Stimulated activated CD8-positive, alpha-beta memory T cell treated with anti-CD3 and anti-CD28 coated beads, Interleukin-2, amount 100 ng/mL, for 48 hours (primary cell): ENCODE results near the gene ASB5.
"Not testable (repeated sequence)": the region's sequence is repeated elsewhere in the genome, so short reads cannot be mapped to it uniquely, and the experiment has no call there.

Experiments used
- DNase-seq, 2 donors: peaks; one replicate each; pipeline ENCODE4 v3.0.0-alpha.2; 2020; ENCODE audit warnings: low read depth in 2 of 2

Gene ASB5

GRCh38 chr4:176268963-176269362 is at the start of gene ASB5:
ASB5 (minus strand) TSS chr4:176269222; CDS start chr4:176269108, 114 bp downstream.
- DNase-seq, result no peak

DNA sequence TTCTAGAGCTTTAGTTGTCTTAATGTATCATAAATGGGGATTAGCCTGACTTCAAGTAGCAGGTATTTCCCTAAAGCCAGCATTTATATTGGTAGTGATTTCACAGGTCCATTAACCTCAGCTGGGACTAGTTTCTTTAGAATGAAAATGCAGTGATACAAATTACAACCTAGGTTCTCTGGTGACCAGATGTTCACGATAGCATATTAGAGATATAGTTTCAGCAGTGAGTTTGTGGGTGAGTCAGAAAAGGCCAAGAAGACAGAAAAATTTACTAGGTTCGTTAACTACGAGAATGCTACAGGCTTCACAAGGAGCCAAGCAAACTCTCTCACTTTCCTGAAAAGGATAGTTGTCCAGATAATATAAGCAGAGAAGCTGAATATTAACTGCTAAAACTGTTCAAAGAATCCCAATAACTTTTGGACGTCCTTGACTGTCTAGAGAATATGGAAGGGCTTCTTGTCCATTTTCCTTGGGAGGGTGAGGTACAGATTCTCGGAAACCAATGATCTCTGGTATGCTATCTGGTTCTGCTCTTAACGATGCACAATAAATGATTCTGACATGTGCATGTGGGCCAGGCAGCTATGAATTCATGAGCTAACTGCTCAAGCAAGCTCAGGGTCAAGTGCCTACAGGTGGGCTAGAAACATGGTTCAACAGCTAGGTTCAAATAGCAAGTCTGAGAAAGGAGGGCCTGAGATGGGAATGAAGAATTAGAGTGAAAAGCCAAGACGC is 44.7 kb upstream of the ASB5 start:
- DNase-seq, result no peak

DNA sequence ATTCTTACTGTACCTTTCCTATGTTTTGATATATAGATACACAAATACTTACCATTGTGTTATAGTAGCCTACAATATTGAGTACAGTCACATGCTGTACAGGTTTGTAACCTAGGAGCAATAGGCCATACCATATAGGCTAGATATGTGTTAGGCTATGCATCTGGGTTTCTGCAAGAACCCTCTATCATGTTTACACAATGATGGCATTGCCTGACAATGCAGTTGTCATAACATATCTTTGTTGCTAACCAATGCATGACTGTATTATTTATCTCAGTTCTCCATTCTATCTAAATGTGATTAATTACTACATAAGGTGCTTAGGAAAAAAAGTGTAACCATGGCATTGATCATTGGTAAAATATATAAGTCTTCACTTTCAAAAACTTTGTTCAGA is 40.8 kb upstream of the ASB5 start:
- DNase-seq, result no peak

DNA sequence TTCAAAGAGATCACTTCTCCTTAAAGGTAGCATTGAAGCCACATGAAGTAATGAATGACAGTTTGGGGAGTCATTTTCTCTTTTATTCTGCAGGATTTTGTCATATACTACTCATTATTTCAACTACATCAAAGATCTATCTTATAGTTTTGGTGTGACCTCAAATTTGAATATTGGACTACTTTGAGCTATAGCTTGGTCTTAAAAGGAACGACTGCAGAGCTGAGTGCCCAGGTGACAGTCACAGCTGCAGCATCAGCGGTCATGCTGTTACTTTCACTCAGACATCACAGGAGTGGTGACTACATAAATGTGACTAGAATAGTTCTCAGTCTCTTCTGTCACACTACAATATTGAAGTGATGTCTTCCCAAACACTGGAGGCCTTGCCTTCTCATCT is 40.0 kb upstream of the ASB5 start:
- no peak for DNase-seq

DNA sequence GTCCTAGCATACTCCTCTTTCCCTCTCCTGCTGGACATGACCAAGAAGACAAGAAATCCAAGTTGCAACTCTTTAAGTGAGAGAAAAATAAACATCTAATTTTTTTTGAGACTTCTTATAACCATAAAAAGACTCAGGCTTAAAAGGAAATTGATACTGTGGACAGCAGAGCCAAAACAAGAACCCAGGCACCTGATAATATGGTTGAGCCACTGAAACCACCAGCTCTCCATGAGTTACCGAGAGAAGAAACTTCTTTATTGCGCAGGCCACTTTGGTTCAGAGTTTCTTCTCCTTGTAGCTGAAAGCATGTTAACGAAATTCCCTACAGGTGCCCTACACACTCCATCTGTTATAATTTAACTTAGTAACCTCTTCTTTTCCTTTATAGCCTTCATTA is 39.4 kb upstream of the ASB5 start:
- DNase-seq, result no peak

DNA sequence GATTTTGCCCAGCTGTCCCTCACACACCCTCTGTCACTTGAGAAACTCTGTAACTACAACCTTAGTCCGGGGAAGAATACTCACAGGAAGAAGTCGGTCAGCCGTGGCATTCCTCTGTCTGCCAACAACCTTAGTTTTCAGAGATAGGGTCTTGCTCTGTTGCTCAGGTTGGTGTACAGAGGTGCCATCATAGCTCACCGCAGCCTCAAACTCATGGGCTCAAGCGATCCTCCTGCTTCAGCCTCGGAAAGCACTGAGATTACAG is 38.6 kb upstream of the ASB5 start:
- DNase-seq, result no peak

DNA sequence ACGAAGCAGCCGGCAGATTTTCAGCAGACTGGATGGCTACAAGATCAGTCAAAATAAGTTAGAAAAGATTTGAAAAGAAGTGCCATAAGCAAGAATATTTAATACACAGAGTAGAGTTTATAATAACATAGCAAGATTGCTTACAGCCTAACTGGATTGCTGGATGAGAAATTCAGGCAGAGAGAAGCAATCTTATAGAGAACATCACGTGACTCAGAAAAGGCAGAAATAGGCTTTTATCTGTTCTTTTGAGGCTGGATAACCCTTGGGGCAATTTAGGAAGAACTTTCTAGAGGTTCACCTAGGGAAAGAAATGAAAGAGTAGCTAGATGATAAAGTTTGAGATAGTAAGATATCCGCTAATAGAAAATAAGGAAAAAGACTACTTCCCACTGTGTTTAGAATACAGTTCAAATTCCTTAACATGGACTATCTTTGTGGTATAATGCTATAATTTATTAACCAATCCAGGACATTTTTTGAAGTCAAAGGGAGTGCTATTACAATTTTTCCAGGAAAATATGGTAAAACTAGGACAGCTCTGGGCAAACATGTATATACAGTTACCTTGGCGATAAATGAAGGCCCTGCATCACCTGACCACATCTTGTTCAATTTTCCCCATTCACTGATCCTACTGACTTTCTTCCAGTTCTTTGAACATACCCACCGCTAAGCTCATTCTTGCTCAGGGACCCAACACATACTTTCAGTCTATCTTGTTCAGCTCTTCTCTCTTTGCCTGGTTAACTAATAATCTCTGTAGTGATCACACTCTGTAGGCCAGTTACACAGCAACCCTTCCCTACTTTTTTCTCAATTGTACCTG is 38.0 kb upstream of the ASB5 start:
- no peak for DNase-seq

- no peak for DNase-seq
Measured at GRCh38 chr4:176303938-176304337, 34.9 kb upstream of the ASB5 start.

DNA sequence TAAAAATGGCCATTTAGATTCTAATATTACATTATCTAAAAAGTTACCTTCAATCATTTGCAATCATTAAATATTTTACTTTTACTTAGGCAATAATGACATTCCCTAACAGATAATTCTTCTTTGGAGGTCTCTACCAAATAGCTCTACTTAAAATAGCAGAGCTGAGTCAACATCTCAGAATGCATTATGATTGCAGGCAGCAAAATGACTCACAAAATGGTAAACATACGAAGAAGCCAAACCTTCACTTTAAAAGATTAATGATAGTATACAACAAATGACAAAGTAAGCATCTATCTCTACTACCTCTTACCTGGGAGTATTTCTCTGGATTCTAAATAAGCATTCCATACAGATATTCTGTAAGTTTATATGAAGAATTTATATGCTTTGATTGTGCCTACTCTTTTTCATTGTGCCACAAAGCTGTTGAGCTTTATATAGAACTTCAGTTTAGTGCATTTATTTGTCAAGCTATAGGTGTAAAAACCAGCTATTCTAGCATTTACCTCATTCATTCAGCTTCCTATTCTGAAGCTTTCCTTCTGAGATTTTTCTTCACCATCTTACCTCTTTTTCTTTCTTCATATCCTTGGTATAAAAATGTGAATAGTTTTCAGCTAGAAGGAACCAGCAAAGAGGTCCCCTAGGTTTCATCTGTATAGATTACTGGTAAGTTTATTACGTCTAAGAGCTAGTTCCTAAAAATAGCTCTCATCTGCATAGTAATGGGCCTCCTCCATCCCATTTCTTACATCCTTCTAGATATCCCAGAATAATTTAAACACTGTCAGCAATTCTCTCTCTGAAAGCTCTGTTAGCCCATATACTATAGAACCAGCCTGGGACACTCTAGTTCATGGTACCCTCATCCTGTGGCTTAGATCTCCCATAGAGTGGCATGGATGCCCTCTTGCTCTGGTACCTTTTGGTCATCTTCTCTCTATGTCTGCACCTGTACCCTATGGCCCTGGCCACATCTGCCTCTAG is 33.6 kb upstream of the ASB5 start:
- DNase-seq, result no peak

DNA sequence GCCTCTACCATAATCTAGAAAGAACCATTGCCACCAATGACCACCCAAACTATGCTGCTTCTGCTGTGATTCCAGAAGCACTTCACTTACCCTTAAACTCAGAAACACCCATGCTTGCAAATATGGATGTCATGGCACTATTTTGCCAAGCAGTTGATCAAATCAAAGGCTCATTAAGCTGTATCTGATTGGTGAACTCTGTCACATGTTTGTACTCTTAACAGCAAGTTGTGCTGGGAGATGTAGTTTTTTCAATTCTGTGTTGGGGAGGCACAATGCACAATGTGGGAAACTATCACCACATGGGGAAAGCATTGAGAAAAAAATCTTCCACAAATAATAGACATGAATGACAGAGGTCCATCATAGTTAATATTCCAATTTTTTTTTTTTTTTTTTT is 31.5 kb upstream of the ASB5 start:
- no peak for DNase-seq

DNA sequence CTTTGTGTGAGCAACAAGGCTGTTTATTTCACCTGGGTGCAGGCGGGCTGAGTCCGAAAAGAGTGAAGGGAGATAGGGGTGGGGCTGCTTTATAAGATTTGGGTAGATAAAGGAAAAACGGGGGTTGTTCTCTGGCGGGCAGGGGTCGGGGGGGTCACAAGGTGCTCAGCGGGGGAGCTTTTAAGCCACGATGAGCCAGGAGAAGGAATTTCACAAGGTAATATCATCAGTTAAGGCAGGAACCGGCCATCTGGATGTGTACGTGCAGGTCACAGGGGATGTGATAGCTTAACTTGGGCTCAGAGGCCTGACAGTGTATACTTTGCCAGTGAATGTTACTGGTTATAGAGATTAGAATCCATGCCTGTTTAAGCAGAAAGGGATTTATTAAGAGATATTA is 31.0 kb upstream of the ASB5 start:
- DNase-seq, result no peak

DNA sequence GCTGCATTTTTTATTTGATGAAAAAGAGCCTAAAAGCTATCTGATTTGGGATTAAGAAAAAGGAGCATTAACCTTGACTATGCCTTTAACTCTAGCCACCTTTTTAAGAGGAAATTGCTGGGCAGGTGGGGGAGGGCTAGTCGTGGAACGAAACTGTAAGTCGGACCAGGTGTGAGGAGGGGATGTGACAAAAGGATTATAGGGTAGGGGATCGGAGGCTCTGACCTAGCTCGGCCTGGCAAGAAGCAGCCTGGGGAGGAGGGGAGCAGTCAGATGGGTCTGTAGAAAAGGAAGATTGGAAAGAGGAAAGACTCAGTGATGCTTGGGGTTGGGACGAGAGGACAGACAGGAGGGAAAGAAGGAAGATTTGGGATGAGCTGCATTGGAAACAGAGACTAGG is 29.6 kb upstream of the ASB5 start:
- no peak for DNase-seq

GRCh38 chr4:176295907-176296306 is 26.9 kb upstream of the ASB5 start:
- not testable (repeated sequence) for DNase-seq

GRCh38 chr4:176293660-176294059 is 24.6 kb upstream of the ASB5 start:
- no peak for DNase-seq

- no peak for DNase-seq
Measured at GRCh38 chr4:176292920-176293319, 23.9 kb upstream of the ASB5 start.

GRCh38 chr4:176291748-176292147 is 22.7 kb upstream of the ASB5 start:
- no peak for DNase-seq

DNA sequence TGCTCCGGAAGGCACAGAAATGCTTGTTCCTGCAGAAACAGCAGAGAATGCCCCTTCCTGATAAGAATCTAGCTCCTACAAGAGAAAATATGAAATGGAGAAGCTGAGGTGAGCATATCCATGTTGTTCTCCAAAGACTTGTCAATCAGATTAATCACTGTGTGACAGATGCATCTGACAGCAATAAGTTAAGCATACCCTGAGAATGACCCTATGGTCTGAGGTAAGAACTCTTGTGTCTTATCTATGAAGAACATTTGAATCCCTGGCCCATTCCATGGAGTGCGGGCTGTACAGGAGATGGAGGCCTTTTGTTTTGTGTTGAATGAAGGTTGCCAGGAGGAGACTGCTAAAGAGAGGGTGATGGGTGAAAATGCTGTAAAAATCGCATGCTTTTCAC is 21.5 kb upstream of the ASB5 start:
- DNase-seq, result no peak

DNA sequence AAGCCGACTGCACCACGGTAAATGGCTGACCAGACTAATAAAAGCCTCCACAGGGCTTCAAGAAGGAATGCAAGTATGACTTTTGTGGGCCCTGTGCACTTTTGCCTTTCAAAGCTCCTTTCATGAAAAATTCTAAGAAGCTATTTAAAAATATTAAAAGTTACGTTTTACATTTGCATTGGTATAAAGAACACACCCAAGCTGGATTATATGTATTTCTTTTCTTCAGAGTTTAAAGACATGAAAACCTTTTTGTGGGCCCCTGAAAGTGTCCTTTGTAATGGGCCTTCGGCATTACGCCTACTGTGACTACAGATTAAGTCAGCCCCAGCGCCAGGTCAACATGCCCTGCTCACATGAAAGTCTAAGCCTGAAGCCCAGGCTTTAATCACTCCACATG is 20.5 kb upstream of the ASB5 start:
- no peak for DNase-seq

DNA sequence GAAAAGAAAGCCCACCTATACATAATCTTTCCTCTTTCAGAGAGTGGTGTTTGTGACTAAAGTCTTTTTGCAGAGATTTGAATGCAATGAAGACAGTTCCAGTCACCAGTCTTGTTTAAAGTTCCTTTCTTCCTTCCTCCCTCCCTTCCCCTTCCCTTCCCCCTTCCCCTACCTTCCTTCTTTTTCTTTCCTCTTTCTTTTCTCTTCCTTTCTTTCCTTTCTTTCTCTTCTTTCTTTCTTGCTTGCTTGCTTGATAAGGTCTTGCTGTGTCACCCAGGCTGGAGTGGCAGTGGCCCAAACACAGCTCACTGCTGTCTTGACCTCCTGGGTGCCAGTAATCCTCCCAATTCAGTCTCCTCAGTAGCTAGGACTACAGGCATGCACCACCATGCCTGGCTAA is 19.0 kb upstream of the ASB5 start:
- DNase-seq, result no peak

DNA sequence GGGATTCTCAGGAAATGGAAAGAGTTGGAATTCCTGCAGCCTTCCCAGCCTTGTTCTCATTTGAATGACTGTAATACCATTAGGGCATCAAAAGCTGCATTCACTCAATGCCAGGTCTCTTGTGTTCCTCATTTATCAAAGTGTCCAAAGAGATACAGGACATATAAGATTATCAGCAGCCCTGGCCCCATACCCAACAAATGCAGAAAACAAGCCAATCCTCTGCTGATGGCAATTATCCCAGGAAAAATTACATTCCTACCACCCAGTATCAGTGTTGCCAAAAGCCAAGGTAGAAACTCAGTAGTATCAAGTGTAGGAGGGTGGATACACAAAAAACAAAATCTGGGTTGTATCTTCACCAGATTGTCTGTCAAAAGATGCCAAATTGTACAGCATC is 18.5 kb upstream of the ASB5 start:
- no peak for DNase-seq

DNA sequence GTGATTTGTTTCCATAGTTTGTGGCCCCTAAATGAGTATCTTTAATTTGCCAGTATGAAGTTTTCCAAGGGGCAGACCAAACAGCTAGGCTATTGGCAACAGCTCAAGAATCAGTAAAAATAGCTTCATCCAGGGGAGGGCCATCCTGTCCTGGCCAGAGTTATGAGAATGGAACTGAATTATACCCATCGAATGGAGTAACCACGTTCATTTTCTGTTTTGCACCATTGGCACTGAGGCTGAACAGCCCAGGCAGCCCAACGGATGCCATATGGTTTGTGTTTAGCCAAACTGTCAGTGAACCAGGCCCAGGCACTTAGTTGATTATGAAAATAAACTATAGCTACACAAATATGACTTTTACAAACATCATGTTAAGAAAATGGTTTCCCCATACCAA is 17.7 kb upstream of the ASB5 start:
- DNase-seq, result no peak

DNA sequence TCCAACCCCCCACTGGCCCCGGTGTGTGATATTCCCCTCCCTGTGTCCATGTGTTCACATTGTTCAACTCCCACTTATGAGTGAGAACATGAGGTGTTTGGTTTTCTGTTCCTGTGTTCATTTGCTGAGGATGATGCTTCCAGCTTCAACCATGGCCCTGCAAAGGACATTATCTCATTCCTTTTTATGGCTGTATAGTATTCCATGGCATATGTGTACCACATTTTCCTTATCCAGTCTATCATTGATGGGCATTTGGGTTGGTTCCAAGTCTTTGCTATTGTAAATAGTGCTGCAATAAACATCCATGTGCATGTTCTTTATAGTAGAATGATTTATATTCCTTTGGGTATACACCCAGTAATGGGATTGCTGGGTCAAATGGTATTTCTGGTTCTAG is 10.5 kb upstream of the ASB5 start:
- DNase-seq, result not testable (repeated sequence)
